Activated CD4-positive, alpha-beta T cell treated with anti-CD3 and anti-CD28 coated beads, Interleukin-2, amount 10 ng/mL, durations not matched to agents 24 days and 14 days (primary cell): Measurements from ENCODE around the gene ENDOD1. TPM values are rescaled to one million over a fixed set of nuclear protein-coding genes. Genes with fewer than 3 reads are reported as not detected.

Experiments used
- DNase-seq: peaks from one replicate; pipeline ENCODE4 v3.0.0; 2022
- H3K27ac Mint-ChIP-seq: one replicate; pipeline ENCODE4 v1.8.0; 2022; ENCODE audit warnings: mild to moderate bottlenecking, mixed read lengths
- H3K27me3 Mint-ChIP-seq: one replicate; pipeline ENCODE4 v1.8.0; 2022; ENCODE audit warnings: mixed read lengths
- H3K36me3 Mint-ChIP-seq: one replicate; pipeline ENCODE4 v1.8.0; 2022; ENCODE audit warnings: low read depth, mild to moderate bottlenecking, mixed read lengths
- H3K4me1 Mint-ChIP-seq: one replicate; pipeline ENCODE4 v1.8.0; 2021; ENCODE audit warnings: mixed read lengths
- H3K4me3 Mint-ChIP-seq: one replicate; pipeline ENCODE4 v1.8.0; 2022; ENCODE audit warnings: mild to moderate bottlenecking, moderate library complexity, mixed read lengths
- H3K9me3 Mint-ChIP-seq: one replicate; pipeline ENCODE4 v1.8.0; 2021; ENCODE audit warnings: mixed read lengths
- intact Hi-C: fragments of 100-400 bp; cut with micrococcal nuclease; formaldehyde crosslinking; loops from one replicate; pipeline ENCODE4 v1.15.1; 2023
- total RNA-seq: library from RNA; stranded (reverse); gene quantifications from 2 replicates; pipeline ENCODE4 v1.2.3, GENCODE V29; 2022

The ENDOD1 gene
- total RNA-seq, 1 donor from 2014 or later = 34.1 TPM

DNA sequence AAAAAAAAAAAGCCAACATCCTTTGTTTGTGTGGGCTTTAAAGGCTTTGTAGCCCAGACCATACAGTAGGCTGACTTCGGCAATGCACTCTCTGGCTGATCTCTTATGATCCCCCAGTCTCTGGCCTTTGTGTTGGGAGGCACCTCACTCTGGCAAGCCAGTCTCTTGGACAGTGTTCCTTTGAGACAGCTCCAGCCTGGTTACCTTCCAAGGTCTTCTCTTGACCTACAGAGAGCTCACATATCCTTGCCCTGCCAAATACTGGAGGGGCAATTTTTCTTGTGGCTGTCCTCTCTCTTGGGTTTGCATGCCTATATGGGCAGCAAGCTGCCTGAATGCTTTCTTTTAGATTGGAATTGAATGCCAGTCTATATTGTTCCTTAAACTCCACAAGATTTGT, 71.6 kb downstream of the ENDOD1 start:
- Mint-ChIP-seq H3K4me1 (peaks cover 43% of the 10 kb centered on the region), H3K4me3 (no peak overlapping the region), H3K27ac (no peak overlapping the region), H3K27me3 (no peaks in the 10 kb centered on the region), H3K9me3 (peaks cover 3% of the 10 kb centered on the region), H3K36me3 (peaks cover 20% of the 10 kb centered on the region)
- intact Hi-C loops = no loop called here
- no peak for DNase-seq

DNA sequence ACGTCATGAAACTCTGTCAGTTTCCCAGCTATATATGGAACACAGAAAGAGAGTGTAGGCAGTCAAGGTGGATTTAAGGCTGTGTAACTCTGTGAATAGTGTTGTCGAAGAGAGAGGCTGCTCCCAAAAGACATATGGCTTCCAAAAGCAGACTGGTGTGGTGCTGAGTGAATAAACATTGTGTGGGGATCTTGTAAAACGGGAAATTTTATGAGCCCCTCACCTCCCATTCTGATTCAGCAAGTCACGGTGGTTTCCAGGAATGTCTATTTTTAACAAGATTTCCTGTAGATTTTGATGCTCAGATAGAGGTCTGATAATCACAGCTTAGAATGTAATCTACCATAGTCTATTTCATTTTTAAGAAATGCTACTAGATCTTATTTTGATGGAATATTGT, 73.5 kb downstream of the ENDOD1 start:
- intact Hi-C loops = no loop called here
- no peak for DNase-seq
- Mint-ChIP-seq H3K27ac (peak overlapping the region; percentile 63), H3K4me1 (peaks cover 26% of the 10 kb centered on the region), H3K36me3 (peaks cover 21% of the 10 kb centered on the region), H3K9me3 (peaks cover 2% of the 10 kb centered on the region), H3K27me3 (no peaks in the 10 kb centered on the region), H3K4me3 (no peak overlapping the region)

DNA sequence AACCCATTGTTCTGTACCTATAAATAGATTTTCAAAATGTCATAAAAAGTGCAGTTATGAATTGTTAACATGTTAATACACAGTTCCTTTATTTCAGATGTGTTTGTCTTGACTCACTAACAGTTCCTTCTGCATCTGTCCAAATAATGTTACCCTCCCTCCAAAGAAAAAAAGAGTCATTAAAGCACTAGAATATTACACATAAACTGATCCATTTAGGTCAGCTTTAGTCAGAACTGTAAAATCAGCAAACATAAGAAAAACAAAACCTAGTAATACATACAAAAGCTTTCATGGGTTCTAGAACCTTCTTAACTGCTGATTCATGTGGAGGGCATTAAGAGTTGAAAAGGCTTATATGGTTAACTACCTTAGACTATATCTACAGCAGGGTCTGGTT, 76.0 kb downstream of the ENDOD1 start:
- intact Hi-C loops = no loop called here
- Mint-ChIP-seq H3K27me3 (no peaks in the 10 kb centered on the region), H3K9me3 (no peaks in the 10 kb centered on the region), H3K36me3 (peaks cover 35% of the 10 kb centered on the region), H3K4me3 (no peak overlapping the region), H3K4me1 (peaks cover 20% of the 10 kb centered on the region), H3K27ac (no peak overlapping the region)
- DNase-seq = no peak

DNA sequence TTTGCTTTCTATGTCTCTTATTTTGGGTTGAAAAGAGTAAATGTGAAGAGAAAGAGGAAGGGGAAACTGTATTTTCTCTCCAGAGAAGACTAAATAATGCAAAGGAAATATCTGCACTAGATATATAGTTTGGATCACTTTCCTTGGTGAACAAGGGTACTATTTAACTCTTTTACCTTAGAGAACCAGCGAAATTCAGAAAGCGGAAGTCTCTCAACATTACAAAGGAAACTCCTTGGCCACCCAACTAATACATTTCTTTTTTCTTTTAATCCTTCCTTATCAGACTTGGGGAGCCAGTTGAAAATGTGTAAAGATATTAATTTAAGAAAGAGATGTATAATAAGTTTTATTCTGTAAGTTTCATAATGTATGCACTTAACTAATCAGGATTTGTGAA, 77.1 kb downstream of the ENDOD1 start:
- Mint-ChIP-seq H3K27ac (no peak overlapping the region), H3K27me3 (no peaks in the 10 kb centered on the region), H3K4me3 (no peak overlapping the region), H3K4me1 (peaks cover 20% of the 10 kb centered on the region), H3K9me3 (no peaks in the 10 kb centered on the region), H3K36me3 (peaks cover 34% of the 10 kb centered on the region)
- DNase-seq = no peak
- intact Hi-C loops = no loop called here

DNA sequence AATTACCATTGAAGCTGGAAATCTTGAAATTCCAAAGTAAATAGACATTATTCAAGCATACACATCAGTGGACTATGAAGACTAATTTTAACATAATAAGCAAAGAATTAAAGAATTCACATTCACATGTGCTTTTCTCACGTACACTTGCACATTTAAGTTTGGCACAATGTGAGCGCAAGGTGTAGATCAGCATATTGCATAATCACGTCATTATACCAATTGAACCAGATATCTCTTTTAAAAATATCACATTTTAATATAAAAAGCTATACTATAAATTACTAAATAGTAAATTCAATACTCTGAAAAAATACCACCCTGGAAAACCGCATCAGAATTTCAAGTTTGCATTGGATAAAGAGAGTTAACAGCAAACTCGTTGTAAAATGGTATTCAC, 80.6 kb downstream of the ENDOD1 start:
- no peak for DNase-seq
- no peak overlapping the region for H3K4me3 Mint-ChIP-seq
- H3K27me3 Mint-ChIP-seq = no peaks in the 10 kb centered on the region
- H3K4me1 Mint-ChIP-seq = peaks cover 2% of the 10 kb centered on the region
- H3K36me3 Mint-ChIP-seq = peaks cover 36% of the 10 kb centered on the region
- intact Hi-C loops = no loop called here
- no peaks in the 10 kb centered on the region for H3K9me3 Mint-ChIP-seq
- H3K27ac Mint-ChIP-seq = no peak overlapping the region

DNA sequence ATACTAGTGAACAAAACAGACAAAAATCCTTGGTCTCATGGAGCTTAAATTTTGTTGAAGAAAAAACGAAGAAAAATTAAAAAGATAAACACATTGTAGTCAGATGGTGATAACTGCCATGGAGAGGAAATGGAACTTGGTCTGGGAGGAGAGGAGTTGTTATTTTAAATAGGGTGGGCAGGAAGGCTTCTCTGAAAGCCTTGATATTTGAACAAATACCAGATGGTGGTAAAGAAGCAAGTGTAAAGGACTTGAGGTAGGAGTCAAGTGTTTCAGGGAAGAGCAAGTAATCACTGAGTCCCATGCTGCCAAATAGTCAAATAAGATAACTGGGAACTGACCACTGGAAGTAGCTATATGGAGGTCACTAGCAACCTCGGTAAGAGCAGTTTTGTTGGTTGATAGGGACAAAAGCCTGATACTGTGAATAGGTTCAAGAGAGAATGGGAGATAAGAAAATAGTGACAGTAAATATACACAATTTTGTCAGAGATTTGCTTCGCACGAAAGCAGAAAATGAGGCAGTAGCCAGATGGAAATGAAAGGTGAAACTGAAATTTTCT, 86.3 kb downstream of the ENDOD1 start:
- intact Hi-C loops = no loop called here
- Mint-ChIP-seq H3K27ac (no peak overlapping the region), H3K27me3 (no peaks in the 10 kb centered on the region), H3K4me3 (no peak overlapping the region), H3K9me3 (no peaks in the 10 kb centered on the region), H3K36me3 (peaks cover 42% of the 10 kb centered on the region), H3K4me1 (no peaks in the 10 kb centered on the region)
- no peak for DNase-seq

Other genes with a start within 250 kb of the ENDOD1 start
- 87.6 and 96.2 TPM in 2 replicates for gene CWC15, start 116.3 kb upstream of the ENDOD1 start, total RNA-seq
- 1.2 TPM in 2 replicates for gene KDM4D, start 116.1 kb upstream of the ENDOD1 start, total RNA-seq
- gene KDM4E, start 64.6 kb upstream of the ENDOD1 start, total RNA-seq = not detected in 2 replicates
- gene KDM4F, start 40.4 kb upstream of the ENDOD1 start, total RNA-seq = not detected in 2 replicates
- gene SRSF8, start 22.9 kb upstream of the ENDOD1 start, total RNA-seq = 45.9 and 46.0 TPM in 2 replicates
- 63.4 and 64.2 TPM in 2 replicates for gene SESN3, start 141.4 kb downstream of the ENDOD1 start, total RNA-seq